Ectodermal cell (in vitro differentiated cells): Measurements from ENCODE around the gene KCNAB3.

Experiments
- H3K27ac ChIP-seq: 2 replicates; pipeline ENCODE4 v1.7.0; 2013; ENCODE audit warnings: mild to moderate bottlenecking, low read depth, low read length; ENCODE audit not compliant: insufficient read depth, poor library complexity, severe bottlenecking
- H3K27me3 ChIP-seq: 2 replicates; pipeline ENCODE4 v1.7.0; 2013; ENCODE audit warnings: mild to moderate bottlenecking, low read length; ENCODE audit not compliant: insufficient read depth, control insufficient read depth, poor library complexity, severe bottlenecking
- H3K36me3 ChIP-seq: one replicate; pipeline ENCODE4 v1.7.0; 2013; ENCODE audit warnings: low read length; ENCODE audit not compliant: control insufficient read depth, insufficient read depth
- H3K4me1 ChIP-seq: one replicate; pipeline ENCODE4 v1.7.0; 2013; ENCODE audit warnings: low read length; ENCODE audit not compliant: control insufficient read depth, insufficient read depth
- H3K4me3 ChIP-seq: 2 replicates; pipeline ENCODE4 v1.7.0; 2013; ENCODE audit warnings: low read depth, low read length, control low read depth; ENCODE audit not compliant: insufficient read depth
- H3K9me3 ChIP-seq: 2 replicates; pipeline ENCODE4 v1.7.0; 2013; ENCODE audit warnings: mild to moderate bottlenecking, low read length, moderate library complexity; ENCODE audit not compliant: control insufficient read depth
- WGBS, 2 experiments: methylation state at CpG; one replicate each; pipeline ENCODE4 v1.1.7; 2013; ENCODE audit warnings: missing lambda C conversion rate in 2 of 2; 5-methylcytosine and 5-hydroxymethylcytosine counted together

The KCNAB3 gene

DNA sequence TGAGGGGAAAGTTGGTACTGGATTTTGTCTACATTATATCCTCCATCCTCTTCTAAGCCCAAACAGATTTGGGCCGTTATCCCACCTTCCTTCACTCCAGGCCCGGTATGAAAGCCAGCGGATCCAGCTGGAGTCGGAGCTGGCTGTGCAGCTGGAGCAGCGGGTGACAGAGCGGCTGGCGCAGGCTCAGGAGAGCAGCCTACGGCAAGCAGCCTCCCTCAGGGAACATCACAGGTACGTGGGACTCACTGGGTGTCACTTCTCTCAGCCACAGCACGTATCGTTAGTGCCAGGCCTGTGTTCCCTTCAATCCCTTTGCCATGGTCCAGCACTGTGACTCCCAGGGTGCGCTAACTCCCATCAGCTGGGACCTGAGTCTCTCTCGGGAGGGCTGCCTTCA is 13.6 kb upstream of the KCNAB3 start:
- H3K36me3 ChIP-seq, result peaks cover 48% of the 10 kb centered on the region
- H3K27ac ChIP-seq, result no peak overlapping the region
- H3K4me1 ChIP-seq, result no peaks in the 10 kb centered on the region
- WGBS, 2 experiments, result 92 to 94% methylated on average over 13 of the region's 13 CpGs
- no peak overlapping the region for H3K4me3 ChIP-seq
- no peaks in the 10 kb centered on the region for H3K9me3 ChIP-seq
- no peaks in the 10 kb centered on the region for H3K27me3 ChIP-seq

DNA sequence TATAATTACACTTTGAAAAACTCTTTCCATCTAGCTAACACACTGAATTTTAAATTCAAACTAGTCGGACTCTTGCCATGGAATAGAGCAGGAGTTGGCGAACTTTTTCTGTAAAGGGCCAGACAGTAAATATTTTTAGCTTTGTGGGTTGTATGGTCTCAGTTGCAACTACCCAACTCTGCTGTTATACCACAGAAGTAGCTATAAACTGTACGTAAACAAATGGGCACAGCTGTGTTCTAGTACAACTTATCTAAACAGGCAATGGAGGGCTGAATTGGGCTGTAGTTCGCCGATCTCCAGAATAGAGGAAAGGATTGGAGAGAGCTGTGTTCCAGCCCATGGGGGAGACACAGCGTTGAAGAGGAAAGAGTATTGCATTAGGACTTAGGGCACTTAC is 11.1 kb upstream of the KCNAB3 start:
- peaks cover 43% of the 10 kb centered on the region for H3K36me3 ChIP-seq
- 97 to 98% methylated on average over 6 of the region's 6 CpGs for WGBS, 2 experiments

DNA sequence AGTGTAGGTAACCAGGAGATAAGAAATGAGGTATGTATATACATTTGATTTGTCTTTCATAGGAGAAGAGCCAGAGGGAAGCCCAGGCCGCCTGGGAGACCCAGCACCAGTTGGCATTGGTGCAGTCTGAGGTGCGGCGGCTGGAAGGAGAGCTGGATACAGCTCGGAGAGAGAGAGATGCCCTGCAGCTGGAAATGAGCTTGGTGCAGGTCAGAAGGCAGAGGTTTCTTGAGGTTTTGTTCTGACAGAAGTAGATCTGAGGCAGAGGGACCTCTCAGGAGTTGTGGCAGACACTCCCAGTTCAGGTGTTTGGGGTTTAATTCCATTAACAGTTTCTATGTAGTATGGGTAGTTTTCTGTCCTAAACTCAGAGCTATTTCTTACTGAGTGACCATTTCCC is 10.4 kb upstream of the KCNAB3 start:
- Histone ChIP-seq H3K4me3 (no peak overlapping the region), H3K9me3 (no peaks in the 10 kb centered on the region), H3K36me3 (peaks cover 42% of the 10 kb centered on the region), H3K27me3 (no peaks in the 10 kb centered on the region), H3K4me1 (no peaks in the 10 kb centered on the region), H3K27ac (no peak overlapping the region)
- 94 to 97% methylated on average over 4 of the region's 4 CpGs for WGBS, 2 experiments

More for the DNA sequence above, 11.1 kb upstream of the KCNAB3 start:
- H3K4me1 ChIP-seq, result no peaks in the 10 kb centered on the region
- H3K4me3 ChIP-seq, result no peak overlapping the region
- no peaks in the 10 kb centered on the region for H3K27me3 ChIP-seq
- no peaks in the 10 kb centered on the region for H3K9me3 ChIP-seq
- H3K27ac ChIP-seq, result no peak overlapping the region

DNA sequence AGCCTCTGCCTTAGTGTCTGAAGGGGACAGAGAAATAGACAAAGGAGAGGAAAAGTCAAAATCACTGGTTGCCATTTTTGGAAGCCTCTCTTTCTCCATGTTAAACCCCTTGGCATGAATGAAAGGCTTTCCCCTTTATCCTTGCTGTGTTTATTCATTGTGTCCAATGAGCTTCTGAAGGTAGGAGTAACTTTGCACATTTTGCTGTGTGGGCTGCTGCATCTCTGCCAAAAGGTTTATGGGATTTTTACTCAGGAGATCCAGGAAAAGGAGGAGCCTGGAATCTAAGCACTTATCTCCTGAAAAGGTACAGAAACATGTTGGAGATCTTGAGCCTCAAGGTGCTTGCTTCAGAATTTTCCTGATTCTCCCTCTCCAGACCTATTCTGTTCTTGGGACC is 6.2 kb upstream of the KCNAB3 start:
- Histone ChIP-seq H3K27me3 (no peaks in the 10 kb centered on the region), H3K36me3 (peaks cover 23% of the 10 kb centered on the region), H3K27ac (no peak overlapping the region), H3K9me3 (no peaks in the 10 kb centered on the region), H3K4me1 (no peaks in the 10 kb centered on the region), H3K4me3 (no peak overlapping the region)

DNA sequence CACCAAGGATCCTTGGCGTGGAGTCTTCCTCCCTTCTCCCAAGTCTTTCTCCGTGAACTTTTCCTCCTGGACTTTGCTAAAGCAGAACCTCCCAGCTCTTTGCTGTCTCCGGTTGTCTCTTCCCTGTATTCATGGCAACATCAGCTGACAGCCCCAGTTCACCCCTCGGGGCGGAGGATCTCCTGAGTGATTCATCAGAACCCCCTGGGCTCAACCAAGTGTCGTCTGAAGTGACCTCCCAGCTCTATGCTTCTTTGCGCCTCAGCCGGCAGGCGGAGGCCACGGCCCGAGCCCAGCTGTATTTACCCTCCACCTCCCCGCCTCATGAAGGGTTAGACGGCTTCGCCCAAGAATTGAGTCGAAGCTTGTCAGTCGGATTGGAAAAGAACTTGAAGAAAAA is 3.3 kb upstream of the KCNAB3 start:
- H3K9me3 ChIP-seq, result no peaks in the 10 kb centered on the region

DNA sequence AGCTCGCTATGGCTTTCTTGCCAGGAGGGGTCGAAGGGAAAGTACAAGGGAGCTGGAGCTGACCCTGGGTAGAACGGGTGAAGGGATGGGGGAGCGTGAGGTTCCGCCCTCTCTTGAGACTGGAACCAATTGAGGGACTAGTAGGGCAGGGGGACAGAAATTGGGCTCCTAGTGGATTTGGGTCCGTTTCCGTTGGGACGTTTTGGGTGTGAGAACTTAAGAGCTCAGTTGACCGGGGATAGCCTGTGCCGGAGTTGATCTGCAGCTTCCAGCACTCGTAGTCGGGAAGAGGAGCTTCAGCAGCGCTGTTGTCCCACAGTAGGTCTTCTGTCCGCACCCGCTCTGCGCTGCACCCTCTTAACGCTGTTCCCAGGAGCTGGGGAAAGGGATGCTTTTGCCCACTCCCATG is 2.8 kb upstream of the KCNAB3 start:
- Histone ChIP-seq H3K36me3 (peaks cover 10% of the 10 kb centered on the region), H3K27me3 (peaks cover 22% of the 10 kb centered on the region), H3K9me3 (no peaks in the 10 kb centered on the region), H3K27ac (no peak overlapping the region), H3K4me3 (peak overlapping the region; percentile 61), H3K4me1 (no peaks in the 10 kb centered on the region)
- WGBS, 2 experiments, result 1% methylated on average over 17 of the region's 17 CpGs

More for the DNA sequence above, 3.3 kb upstream of the KCNAB3 start:
- H3K27me3 ChIP-seq, result peaks cover 18% of the 10 kb centered on the region
- H3K4me1 ChIP-seq, result no peaks in the 10 kb centered on the region
- H3K4me3 ChIP-seq, result peak overlapping the region; percentile 61
- 13% methylated on average over 15 to 16 of the region's 16 CpGs for WGBS, 2 experiments
- no peak overlapping the region for H3K27ac ChIP-seq
- H3K36me3 ChIP-seq, result peaks cover 10% of the 10 kb centered on the region

DNA sequence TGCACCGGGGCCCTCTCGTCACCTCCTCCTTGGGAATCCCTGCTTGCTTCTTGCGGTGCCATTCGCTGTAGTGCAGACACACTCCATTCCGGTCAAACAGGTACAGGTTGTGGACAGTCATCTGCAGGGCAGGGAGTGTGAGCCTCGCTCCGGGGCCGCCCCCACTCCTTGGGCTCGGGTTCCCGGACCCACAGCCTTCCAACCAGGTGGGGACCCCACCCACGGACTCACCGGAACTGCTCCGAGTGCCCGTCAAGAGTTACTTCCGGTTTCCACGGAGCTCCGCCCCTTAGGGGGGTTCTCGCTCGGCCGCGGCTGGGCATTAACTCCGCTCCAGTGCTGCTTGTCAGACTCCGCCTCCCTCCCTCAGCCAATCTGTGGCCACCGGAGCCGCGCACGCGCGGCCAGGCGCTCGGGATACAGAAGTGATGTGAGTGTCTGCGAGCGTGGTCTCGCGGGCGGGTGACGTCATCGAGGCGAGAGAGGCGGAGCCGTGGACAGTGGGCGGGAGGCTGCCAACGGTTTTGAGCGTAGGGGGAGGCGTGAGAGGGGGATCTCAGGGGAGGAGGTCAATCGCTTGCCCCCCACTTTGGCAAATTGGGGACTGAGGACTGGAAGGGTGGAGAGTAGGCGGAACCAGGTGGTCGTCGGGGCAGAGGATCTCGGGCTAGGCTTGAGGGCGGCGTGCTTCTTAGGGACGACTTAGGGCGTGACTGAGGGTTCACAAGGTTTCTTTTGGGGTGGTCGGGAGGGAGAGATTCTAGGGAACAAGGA is 2.2 kb upstream of the KCNAB3 start, which contains the start of the genes CNTROB and TRAPPC1:
CNTROB (plus strand) TSS at position 498 of the 774 bp plus-strand sequence. CDS start 874 bp downstream, outside the sequence.
TRAPPC1 (minus strand) TSS at position 238 of the 774 bp plus-strand sequence; CDS start at position 121, 117 bp downstream.
- H3K27me3 ChIP-seq, result peaks cover 28% of the 10 kb centered on the region
- no peak within 1 kb of the TSS for H3K27ac ChIP-seq
- WGBS, 2 experiments, result 0% methylated on average over 55 of the region's 55 CpGs
- no peaks in the 10 kb centered on the region for H3K9me3 ChIP-seq
- H3K4me1 ChIP-seq, result no peaks in the 10 kb centered on the region
- H3K36me3 ChIP-seq, result peaks cover 6% of the 10 kb centered on the region
- peak within 1 kb of the TSS; percentile 61 for H3K4me3 ChIP-seq

DNA sequence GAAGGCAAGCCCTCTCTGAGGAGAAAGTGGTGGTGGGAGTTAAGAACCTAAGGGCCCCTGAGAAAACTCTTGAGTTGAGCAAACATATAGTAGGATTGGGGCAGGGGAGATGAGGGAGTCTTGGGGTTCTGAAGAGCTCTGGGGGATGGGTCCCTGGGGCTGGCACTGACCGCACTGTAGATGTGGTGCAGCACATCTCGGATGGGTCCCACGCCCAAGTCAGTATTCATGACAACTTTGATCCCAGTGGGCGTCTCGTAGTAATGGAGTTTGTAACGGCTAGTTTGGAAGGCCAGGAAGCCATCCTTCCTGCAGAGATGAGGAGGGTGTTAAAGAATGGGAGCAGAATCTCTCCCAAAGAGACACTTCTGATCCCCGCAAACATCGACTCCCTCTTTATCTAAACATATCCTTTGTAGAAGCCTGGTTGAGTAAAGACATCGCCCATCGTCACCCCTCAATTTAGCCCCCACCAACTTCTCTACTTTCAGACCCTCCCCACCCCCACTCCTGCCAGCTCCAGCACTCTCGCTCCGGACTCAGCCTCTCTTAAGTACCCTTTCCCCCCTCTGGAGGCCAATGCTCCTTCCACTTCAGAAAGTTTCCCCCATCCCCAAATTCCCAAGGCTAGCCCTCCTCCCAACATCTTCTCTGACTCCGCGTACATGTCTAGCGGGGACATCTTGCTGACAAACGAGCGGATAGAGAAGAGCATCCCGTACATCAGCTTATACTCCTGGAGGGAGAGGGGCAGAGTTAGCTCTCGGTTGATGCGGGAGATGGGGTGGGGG is 1.4 kb upstream of the KCNAB3 start:
- H3K27me3 ChIP-seq, result peaks cover 37% of the 10 kb centered on the region
- WGBS, 2 experiments, result 41 to 42% methylated on average over 20 of the region's 20 CpGs
- H3K9me3 ChIP-seq, result no peaks in the 10 kb centered on the region
- H3K27ac ChIP-seq, result no peak overlapping the region
- peak overlapping the region; percentile 61 for H3K4me3 ChIP-seq
- H3K36me3 ChIP-seq, result peaks cover 5% of the 10 kb centered on the region
- H3K4me1 ChIP-seq, result no peaks in the 10 kb centered on the region

DNA sequence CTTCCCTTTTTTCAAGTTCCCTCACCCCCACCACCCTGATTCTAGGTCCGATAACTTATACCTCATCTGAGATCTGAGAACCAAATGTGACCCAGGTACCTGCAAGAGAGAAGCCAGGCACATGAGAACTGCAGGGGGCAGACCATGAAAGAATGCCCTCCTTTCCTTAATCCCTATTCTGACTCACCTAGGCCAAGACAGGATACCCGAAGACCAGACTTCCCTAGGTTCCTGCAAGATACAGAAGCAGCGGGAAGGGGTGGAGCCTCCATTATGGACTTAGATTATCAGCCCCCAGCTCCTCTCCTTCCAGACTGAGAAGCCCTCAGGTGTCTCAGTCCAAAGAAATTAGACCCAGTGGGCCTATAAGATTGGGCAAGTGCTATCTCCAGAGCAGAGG is 2.1 kb downstream of the KCNAB3 start:
- no peak overlapping the region for H3K27ac ChIP-seq
- no peaks in the 10 kb centered on the region for H3K4me1 ChIP-seq
- WGBS, 2 experiments, result 82% methylated on average over 3 of the region's 3 CpGs
- H3K9me3 ChIP-seq, result no peaks in the 10 kb centered on the region
- peaks cover 68% of the 10 kb centered on the region for H3K27me3 ChIP-seq
- no peaks in the 10 kb centered on the region for H3K36me3 ChIP-seq
- H3K4me3 ChIP-seq, result no peak overlapping the region
